ENCODE measurements around the gene NGRN. TPM values are rescaled to one million over a fixed set of nuclear protein-coding genes. Genes with fewer than 3 reads are reported as not detected.

Gene NGRN
- total RNA-seq, 4 donors from 2014 or later: 27.7 to 58.3 (median 44.5) TPM

- in situ Hi-C loops (cut with MboI; ENCODE audit: low pct_ligation_motif_present in 1 of 4, low pct_unique_long_range_greater_than_20kb in 1 of 4, low sequenced_read_pairs in 3 of 4) (no loop called here), intact Hi-C loops (cut with DNase I; ENCODE audit: low total_unique reads) (loop anchor here (2.0 kb wide), 1 partner anchor 133 kb away; no protein-coding TSS in a partner anchor)
- no peaks in the 10 kb centered on the region for H3K27me3 ChIP-seq
- H3K27ac ChIP-seq: peak within 1 kb of the TSS; percentile 90 to 99 (median 96)
- 1% methylated on average over 34 of the region's 63 CpGs; no CpG with 5 or more reads in 1 of the 2 donors for WGBS, 2 donors (ENCODE audit: low coverage in 1 of 2)
- peaks cover 28 to 53% (median 43%) of the 10 kb centered on the region in 4 donors for H3K4me1 ChIP-seq
- DNase-seq: peak; percentile 99
- H3K9me3 ChIP-seq: no peaks in the 10 kb centered on the region
- H3K36me3 ChIP-seq: peaks cover 0 to 16% (median 4%) of the 10 kb centered on the region in 4 donors
- H3K4me3 ChIP-seq: peak within 1 kb of the TSS; percentile 67 to 92 (median 75)
- peak in 2 of 5 experiments; percentile 55 to 85 for TF ChIP-seq CTCF (IDR thresholded peaks at IDR 0.05)
- TF ChIP-seq EP300 (IDR thresholded peaks at IDR 0.05; ENCODE audit: low read depth): peak; percentile 28
- peak; percentile 46 to 94 (median 91) for TF ChIP-seq POLR2AphosphoS5 (IDR thresholded peaks at IDR 0.05)
- peak; percentile 93 for TF ChIP-seq POLR2A (IDR thresholded peaks at IDR 0.05)
These were observed 31.9 kb upstream of the NGRN start, which contains the start of gene CIB1 for GRCh38 chr15:90233387-90234095. Gene CIB1 (minus strand): TSS chr15:90233941. CDS start chr15:90233885, 56 bp downstream.

GRCh38 chr15:90234096-90234988 is 31.1 kb upstream of the NGRN start, which contains the start of gene GDPGP1:
Gene GDPGP1 (plus strand): TSS chr15:90234209. CDS start chr15:90240909, 6,700 bp downstream.
- 6 to 24% methylated on average over 2 to 12 of the region's 49 CpGs for WGBS, 2 donors (ENCODE audit: low coverage in 1 of 2)
- in situ Hi-C loops (cut with MboI; ENCODE audit: low pct_ligation_motif_present in 1 of 4, low pct_unique_long_range_greater_than_20kb in 1 of 4, low sequenced_read_pairs in 3 of 4): no loop called here

DNA sequence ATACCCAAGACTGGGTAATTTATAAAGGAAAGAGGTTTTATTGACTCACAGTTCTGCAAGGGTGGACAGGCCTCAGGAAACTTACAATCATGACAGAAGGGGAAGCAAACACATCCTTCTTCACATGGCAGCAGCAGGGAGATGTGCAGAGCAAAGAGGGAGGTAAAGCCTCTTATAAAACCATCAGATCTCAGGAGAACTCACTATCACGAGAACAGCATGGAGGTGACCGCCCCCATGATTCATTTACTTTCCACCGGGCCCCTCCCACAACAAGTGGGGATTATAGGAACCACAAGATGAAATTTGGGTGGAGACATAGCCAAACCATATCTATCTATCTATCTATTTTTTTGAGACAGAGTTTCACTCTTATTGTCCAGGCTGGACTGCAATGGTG is 26.1 kb upstream of the NGRN start:
- 71% methylated on average over 3 of the region's 3 CpGs; no CpG with 5 or more reads in 1 of the 2 donors for WGBS, 2 donors (ENCODE audit: low coverage in 1 of 2)
- Histone ChIP-seq H3K27me3 (no peaks in the 10 kb centered on the region), H3K36me3 (peaks cover 0 to 20% (median 1%) of the 10 kb centered on the region in 4 donors), H3K4me1 (peaks cover 4 to 9% (median 6%) of the 10 kb centered on the region in 4 donors), H3K9me3 (no peaks in the 10 kb centered on the region), H3K27ac (no peak overlapping the region), H3K4me3 (no peak overlapping the region)
- intact Hi-C loops (cut with DNase I; ENCODE audit: low total_unique reads) (no loop called here), in situ Hi-C loops (cut with MboI; ENCODE audit: low pct_ligation_motif_present in 1 of 4, low pct_unique_long_range_greater_than_20kb in 1 of 4, low sequenced_read_pairs in 3 of 4) (no loop called here)
- DNase-seq: no peak
- TF ChIP-seq CTCF (IDR thresholded peaks at IDR 0.05) (no peak), EP300 (IDR thresholded peaks at IDR 0.05; ENCODE audit: low read depth) (no peak)

More at GRCh38 chr15:90234096-90234988, 31.1 kb upstream of the NGRN start, which contains the start of gene GDPGP1:
- peaks cover 0 to 19% (median 1%) of the 10 kb centered on the region in 4 donors for H3K36me3 ChIP-seq
- peak within 1 kb of the TSS; percentile 90 to 99 (median 96) for H3K27ac ChIP-seq
- intact Hi-C loops (cut with DNase I; ENCODE audit: low total_unique reads): no loop called here
- no peak for DNase-seq
- H3K27me3 ChIP-seq: no peaks in the 10 kb centered on the region
- H3K4me3 ChIP-seq: peak within 1 kb of the TSS; percentile 67 to 92 (median 75)
- H3K9me3 ChIP-seq: no peaks in the 10 kb centered on the region
- H3K4me1 ChIP-seq: peaks cover 28 to 48% (median 43%) of the 10 kb centered on the region in 4 donors
- TF ChIP-seq EP300 (IDR thresholded peaks at IDR 0.05; ENCODE audit: low read depth) (no peak), POLR2AphosphoS5 (IDR thresholded peaks at IDR 0.05) (peak; percentile 77 to 95 (median 89)), CTCF (IDR thresholded peaks at IDR 0.05) (no peak), POLR2A (IDR thresholded peaks at IDR 0.05) (peak; percentile 68)

GRCh38 chr15:90240856-90241255 is 24.6 kb upstream of the NGRN start:
- intact Hi-C loops (cut with DNase I; ENCODE audit: low total_unique reads) (no loop called here), in situ Hi-C loops (cut with MboI; ENCODE audit: low pct_ligation_motif_present in 1 of 4, low pct_unique_long_range_greater_than_20kb in 1 of 4, low sequenced_read_pairs in 3 of 4) (no loop called here)
- H3K27me3 ChIP-seq: no peaks in the 10 kb centered on the region
- no peak for DNase-seq
- H3K36me3 ChIP-seq: peaks cover 0 to 20% (median 1%) of the 10 kb centered on the region in 4 donors
- H3K27ac ChIP-seq: no peak overlapping the region
- no peaks in the 10 kb centered on the region for H3K4me1 ChIP-seq
- WGBS, 2 donors (ENCODE audit: low coverage in 1 of 2): 88 to 96% methylated on average over 1 to 8 of the region's 8 CpGs
- no peaks in the 10 kb centered on the region for H3K9me3 ChIP-seq
- no peak for TF ChIP-seq POLR2AphosphoS5 (IDR thresholded peaks at IDR 0.05)
- no peak for TF ChIP-seq CTCF (IDR thresholded peaks at IDR 0.05)
- no peak for TF ChIP-seq POLR2A (IDR thresholded peaks at IDR 0.05)
- TF ChIP-seq EP300 (IDR thresholded peaks at IDR 0.05; ENCODE audit: low read depth): no peak
- no peak overlapping the region for H3K4me3 ChIP-seq
